ENCODE measurements around the gene ELOVL2.

- TF ChIP-seq, protein P1, sequence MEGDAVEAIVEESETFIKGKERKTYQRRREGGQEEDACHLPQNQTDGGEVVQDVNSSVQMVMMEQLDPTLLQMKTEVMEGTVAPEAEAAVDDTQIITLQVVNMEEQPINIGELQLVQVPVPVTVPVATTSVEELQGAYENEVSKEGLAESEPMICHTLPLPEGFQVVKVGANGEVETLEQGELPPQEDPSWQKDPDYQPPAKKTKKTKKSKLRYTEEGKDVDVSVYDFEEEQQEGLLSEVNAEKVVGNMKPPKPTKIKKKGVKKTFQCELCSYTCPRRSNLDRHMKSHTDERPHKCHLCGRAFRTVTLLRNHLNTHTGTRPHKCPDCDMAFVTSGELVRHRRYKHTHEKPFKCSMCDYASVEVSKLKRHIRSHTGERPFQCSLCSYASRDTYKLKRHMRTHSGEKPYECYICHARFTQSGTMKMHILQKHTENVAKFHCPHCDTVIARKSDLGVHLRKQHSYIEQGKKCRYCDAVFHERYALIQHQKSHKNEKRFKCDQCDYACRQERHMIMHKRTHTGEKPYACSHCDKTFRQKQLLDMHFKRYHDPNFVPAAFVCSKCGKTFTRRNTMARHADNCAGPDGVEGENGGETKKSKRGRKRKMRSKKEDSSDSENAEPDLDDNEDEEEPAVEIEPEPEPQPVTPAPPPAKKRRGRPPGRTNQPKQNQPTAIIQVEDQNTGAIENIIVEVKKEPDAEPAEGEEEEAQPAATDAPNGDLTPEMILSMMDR (IDR thresholded peaks at IDR 0.05), result no peak
- no peak for TF ChIP-seq POLR2A (IDR thresholded peaks at IDR 0.05)
Observed at GRCh38 chr6:10995114-10995707, 48.9 kb downstream of the ELOVL2 start.

Data from vagina (tissue), 2 donors.